Measurements from ENCODE around the gene MYG1.
A peak's percentile ranks its signal among the peaks of the same experiment; 100 is the strongest.

MYG1 gene

DNA sequence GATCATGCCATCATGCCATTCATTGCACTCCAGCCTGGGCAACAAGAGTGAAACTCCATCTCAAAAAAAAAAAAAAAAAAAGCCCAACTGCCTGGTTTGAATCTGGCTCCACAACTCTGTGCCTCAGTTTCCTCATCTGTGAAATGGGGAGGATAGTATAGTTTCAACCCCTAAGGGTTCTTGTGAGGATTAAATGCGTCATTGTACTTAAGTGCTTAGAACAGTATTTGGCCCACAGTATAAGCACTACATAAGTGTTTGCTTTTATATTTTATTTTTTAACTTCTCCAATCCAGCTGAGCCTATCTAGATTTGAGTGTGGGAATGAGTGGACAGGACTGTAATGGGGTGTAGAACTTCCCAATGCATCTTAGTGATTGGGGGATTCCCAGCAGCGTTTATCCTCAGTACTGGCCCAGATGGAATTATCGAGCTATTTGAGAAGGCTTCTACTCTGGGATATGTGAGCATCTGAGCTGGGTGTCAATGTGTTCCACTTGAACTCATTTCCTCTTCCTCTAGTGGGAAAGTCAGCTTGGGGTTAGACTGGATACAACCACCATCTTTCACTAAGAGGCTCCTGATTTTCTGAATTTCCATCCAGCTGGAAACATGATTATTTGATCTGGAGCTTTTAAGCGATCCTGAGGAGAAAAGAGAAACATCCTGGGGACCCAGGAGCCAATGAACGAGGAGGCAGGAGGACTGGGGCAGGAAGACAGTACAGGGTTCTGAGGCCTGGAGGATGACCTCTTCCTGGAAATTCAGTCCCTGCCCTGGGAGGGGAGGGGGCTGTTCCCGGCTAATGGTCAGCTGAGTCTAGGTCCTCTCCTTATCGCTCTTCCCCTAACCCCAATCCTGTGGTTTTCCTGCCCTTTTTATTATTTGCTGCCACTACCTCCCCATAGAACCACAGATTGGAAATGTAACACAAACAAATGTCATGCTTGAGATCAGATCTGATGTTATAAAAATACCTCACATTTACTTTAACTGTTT lies 40.7 kb upstream of the MYG1 start:
- DNase-seq (ENCODE audit: low read depth): no peak
- TF ChIP-seq, protein P1, sequence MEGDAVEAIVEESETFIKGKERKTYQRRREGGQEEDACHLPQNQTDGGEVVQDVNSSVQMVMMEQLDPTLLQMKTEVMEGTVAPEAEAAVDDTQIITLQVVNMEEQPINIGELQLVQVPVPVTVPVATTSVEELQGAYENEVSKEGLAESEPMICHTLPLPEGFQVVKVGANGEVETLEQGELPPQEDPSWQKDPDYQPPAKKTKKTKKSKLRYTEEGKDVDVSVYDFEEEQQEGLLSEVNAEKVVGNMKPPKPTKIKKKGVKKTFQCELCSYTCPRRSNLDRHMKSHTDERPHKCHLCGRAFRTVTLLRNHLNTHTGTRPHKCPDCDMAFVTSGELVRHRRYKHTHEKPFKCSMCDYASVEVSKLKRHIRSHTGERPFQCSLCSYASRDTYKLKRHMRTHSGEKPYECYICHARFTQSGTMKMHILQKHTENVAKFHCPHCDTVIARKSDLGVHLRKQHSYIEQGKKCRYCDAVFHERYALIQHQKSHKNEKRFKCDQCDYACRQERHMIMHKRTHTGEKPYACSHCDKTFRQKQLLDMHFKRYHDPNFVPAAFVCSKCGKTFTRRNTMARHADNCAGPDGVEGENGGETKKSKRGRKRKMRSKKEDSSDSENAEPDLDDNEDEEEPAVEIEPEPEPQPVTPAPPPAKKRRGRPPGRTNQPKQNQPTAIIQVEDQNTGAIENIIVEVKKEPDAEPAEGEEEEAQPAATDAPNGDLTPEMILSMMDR (conservative IDR thresholded peaks at IDR 0.05; ENCODE audit: low read depth, low read length): no peak
- no peak overlapping the region for H3K4me3 ChIP-seq (ENCODE audit: low read length)

GRCh38 chr12:53259891-53260290 lies 39.6 kb upstream of the MYG1 start:
- H3K4me3 ChIP-seq (ENCODE audit: low read length): no peak overlapping the region
- no peak for DNase-seq (ENCODE audit: low read depth)
- TF ChIP-seq, protein P1 (conservative IDR thresholded peaks at IDR 0.05; ENCODE audit: low read depth, low read length): no peak

DNA sequence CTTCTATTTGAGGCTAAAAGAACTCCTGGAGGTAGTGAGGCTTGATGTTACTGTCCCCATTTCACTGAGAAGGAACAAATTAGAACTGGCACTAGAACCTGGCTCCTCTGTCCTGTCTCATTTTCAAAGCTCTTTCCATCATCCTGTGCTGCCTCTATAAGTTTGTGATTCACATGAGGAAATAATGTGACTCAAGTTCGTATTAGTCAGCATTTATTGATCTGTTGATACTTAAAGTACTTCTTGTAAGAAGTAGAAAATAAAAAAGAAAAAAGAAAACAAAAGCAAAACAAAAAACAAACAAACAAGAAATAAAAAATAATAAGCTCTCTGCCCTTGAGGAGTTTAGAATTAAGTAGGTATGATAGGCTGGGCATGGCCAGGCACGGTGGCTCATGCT lies 33.7 kb upstream of the MYG1 start:
- no peak overlapping the region for H3K4me3 ChIP-seq (ENCODE audit: low read length)
- TF ChIP-seq, protein P1 (conservative IDR thresholded peaks at IDR 0.05; ENCODE audit: low read depth, low read length): no peak
- no peak for DNase-seq (ENCODE audit: low read depth)

- no peak for DNase-seq (ENCODE audit: low read depth)
- H3K4me3 ChIP-seq (ENCODE audit: low read length): peak overlapping the region; percentile 92
- TF ChIP-seq, protein P1 (conservative IDR thresholded peaks at IDR 0.05; ENCODE audit: low read depth, low read length): no peak
Measured at GRCh38 chr12:53267306-53267998, 32.0 kb upstream of the MYG1 start.

DNA sequence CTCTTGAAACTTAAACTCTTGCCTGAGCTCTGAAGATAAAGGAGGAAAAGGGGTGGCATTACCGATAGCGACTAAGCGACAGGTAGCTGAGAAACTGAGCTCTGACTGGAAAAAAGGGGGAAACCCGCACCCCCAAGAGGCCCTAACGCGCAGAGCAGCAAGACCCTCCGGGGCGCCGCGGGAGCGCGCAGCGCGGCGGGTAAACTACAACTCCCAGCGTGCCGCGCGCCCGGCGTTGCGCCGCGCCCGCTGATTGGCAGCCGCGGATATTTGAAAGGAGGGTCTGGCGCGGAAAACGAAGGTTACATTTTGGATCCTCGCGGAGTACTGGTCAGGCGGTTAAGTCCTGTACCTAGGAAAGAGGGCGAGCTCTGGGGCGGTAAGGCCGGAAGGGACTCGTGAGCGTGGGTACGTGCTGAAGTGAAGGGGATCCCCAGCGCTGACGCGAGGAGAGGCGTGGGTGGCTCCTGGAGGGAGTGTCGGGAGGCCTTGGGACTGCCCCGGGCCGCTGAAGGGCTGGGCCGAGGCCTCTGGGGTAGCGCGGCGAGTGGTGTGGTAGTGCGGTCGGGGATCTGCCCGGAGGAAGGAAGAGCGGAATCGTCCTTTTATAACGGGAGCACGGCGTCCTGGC lies 31.4 kb upstream of the MYG1 start, which contains the start of gene ESPL1:
Gene ESPL1, plus strand, starts transcription at position 301 of the 631 bp plus-strand sequence. CDS start 468 bp downstream, outside the sequence.
- TF ChIP-seq, protein P1 (conservative IDR thresholded peaks at IDR 0.05; ENCODE audit: low read depth, low read length): peak; percentile 37
- H3K4me3 ChIP-seq (ENCODE audit: low read length): peak within 1 kb of the TSS; percentile 92
- DNase-seq (ENCODE audit: low read depth): no peak

DNA sequence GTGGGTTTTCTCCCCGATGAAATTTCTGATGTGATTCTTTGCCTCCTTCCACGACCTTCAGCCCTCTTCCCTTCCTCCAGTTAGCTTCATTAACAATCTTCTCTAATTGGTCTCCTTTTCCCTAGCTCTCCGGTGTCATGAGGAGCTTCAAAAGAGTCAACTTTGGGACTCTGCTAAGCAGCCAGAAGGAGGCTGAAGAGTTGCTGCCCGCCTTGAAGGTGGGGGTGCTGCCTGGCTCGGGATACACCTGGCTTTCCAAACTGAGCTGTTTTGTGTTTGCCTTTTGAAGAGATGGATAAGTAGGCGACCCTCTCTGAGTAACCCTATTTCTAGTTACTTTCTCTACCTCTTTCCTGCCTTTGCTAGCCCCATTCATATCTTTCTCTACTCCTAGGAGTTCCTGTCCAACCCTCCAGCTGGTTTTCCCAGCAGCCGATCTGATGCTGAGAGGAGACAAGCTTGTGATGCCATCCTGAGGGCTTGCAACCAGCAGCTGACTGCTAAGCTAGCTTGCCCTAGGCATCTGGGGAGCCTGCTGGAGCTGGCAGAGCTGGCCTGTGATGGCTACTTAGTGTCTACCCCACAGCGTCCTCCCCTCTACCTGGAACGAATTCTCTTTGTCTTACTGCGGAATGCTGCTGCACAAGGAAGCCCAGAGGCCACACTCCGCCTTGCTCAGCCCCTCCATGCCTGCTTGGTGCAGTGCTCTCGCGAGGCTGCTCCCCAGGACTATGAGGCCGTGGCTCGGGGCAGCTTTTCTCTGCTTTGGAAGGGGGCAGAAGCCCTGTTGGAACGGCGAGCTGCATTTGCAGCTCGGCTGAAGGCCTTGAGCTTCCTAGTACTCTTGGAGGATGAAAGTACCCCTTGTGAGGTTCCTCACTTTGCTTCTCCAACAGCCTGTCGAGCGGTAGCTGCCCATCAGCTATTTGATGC lies 30.6 kb upstream of the MYG1 start:
- DNase-seq (ENCODE audit: low read depth): no peak
- H3K4me3 ChIP-seq (ENCODE audit: low read length): peak overlapping the region; percentile 92
- TF ChIP-seq, protein P1 (conservative IDR thresholded peaks at IDR 0.05; ENCODE audit: low read depth, low read length): no peak

Measured in retinal pigment epithelial cell (primary cell).